Motor neuron (in vitro differentiated cells): Measurements from ENCODE around the gene SPTBN4. TPM values are rescaled to one million over a fixed set of nuclear protein-coding genes. Genes with fewer than 3 reads are reported as not detected.

Experiments
- total RNA-seq, 8 experiments: library from RNA; unstranded; fragments of 300-600 nt; gene quantifications; 2 replicates each; pipeline versions ENCODE4 v1.2.3 to v1.2.4, GENCODE V29; 2022

Gene SPTBN4
- total RNA-seq, 8 experiments from 2014 or later: 0.56 to 10.1 (median 3.0) TPM

Other genes with a start within 250 kb of the SPTBN4 start
- gene TTC9B, start 248.6 kb upstream of the SPTBN4 start, total RNA-seq: 10 to 100 TPM in 5 of 8 experiments, 1 to 10 TPM in 1, under 1 TPM in 2; 0.45 to 25.6 (median 13.5) TPM
- under 1 TPM in 6 of 8 experiments, not detected in 2; 0.16 to 0.81 (median 0.30) TPM for gene CCNP, start 240.3 kb upstream of the SPTBN4 start, total RNA-seq
- 100 to 1,000 TPM in 2 of 8 experiments, 10 to 100 TPM in 6; 21.0 to 141 (median 44.0) TPM for gene AKT2, start 181.7 kb upstream of the SPTBN4 start, total RNA-seq
- 10 to 100 TPM in 7 of 8 experiments, 1 to 10 TPM in 1; 9.8 to 16.7 (median 13.3) TPM for gene C19orf47, start 118.6 kb upstream of the SPTBN4 start, total RNA-seq
- 100 to 1,000 TPM; 119 to 604 (median 360) TPM for gene PLD3, start 118.3 kb upstream of the SPTBN4 start, total RNA-seq
- gene HIPK4, start 76.8 kb upstream of the SPTBN4 start, total RNA-seq: under 1 TPM in 7 of 8 experiments, not detected in 1; 0.07 to 0.52 (median 0.25) TPM
- 1 to 10 TPM in 6 of 8 experiments, under 1 TPM in 2; 0.71 to 4.1 (median 1.3) TPM for gene PRX, start 53.6 kb upstream of the SPTBN4 start, total RNA-seq
- gene SERTAD1, start 41.0 kb upstream of the SPTBN4 start, total RNA-seq: 10 to 100 TPM in 2 of 8 experiments, 1 to 10 TPM in 6; 2.6 to 14.8 (median 3.5) TPM
- 10 to 100 TPM; 11.2 to 28.6 (median 18.2) TPM for gene SERTAD3, start 22.7 kb upstream of the SPTBN4 start, total RNA-seq
- gene BLVRB, start 1.3 kb upstream of the SPTBN4 start, total RNA-seq: 100 to 1,000 TPM in 1 of 8 experiments, 10 to 100 TPM in 6, 1 to 10 TPM in 1; 7.7 to 144 (median 48.3) TPM
- 10 to 100 TPM in 7 of 8 experiments, 1 to 10 TPM in 1; 10.0 to 37.1 (median 21.2) TPM for gene SHKBP1, start 109.9 kb downstream of the SPTBN4 start, total RNA-seq
- gene LTBP4, start 134.4 kb downstream of the SPTBN4 start, total RNA-seq: 10 to 100 TPM in 7 of 8 experiments, 1 to 10 TPM in 1; 1.8 to 52.8 (median 20.1) TPM
- 10 to 100 TPM in 7 of 8 experiments, 1 to 10 TPM in 1; 7.9 to 26.2 (median 18.3) TPM for gene NUMBL, start 223.7 kb downstream of the SPTBN4 start, total RNA-seq
- 10 to 100 TPM; 27.6 to 53.1 (median 32.8) TPM for gene COQ8B, start 249.9 kb downstream of the SPTBN4 start, total RNA-seq